Glutamatergic neuron (in vitro differentiated cells): ENCODE results near the gene ZMIZ1. TPM values are rescaled to one million over a fixed set of nuclear protein-coding genes. Genes with fewer than 3 reads are reported as not detected.

Source experiments
- DNase-seq: peaks from one replicate; pipeline ENCODE4 v3.0.0; 2022
- H3K27ac Mint-ChIP-seq: one replicate; pipeline ENCODE4 v1.8.0; 2020; ENCODE audit warnings: mild to moderate bottlenecking, mixed read lengths, inconsistent platforms; ENCODE audit not compliant: unreplicated experiment
- H3K27me3 Mint-ChIP-seq: one replicate; pipeline ENCODE4 v1.8.0; 2020; ENCODE audit warnings: mild to moderate bottlenecking, moderate library complexity, mixed read lengths, inconsistent platforms; ENCODE audit not compliant: unreplicated experiment
- H3K36me3 Mint-ChIP-seq: one replicate; pipeline ENCODE4 v1.8.0; 2020; ENCODE audit warnings: mild to moderate bottlenecking, mixed read lengths, inconsistent platforms; ENCODE audit not compliant: unreplicated experiment
- H3K4me1 Mint-ChIP-seq: one replicate; pipeline ENCODE4 v1.8.0; 2020; ENCODE audit warnings: mild to moderate bottlenecking, low read depth, mixed read lengths, inconsistent platforms; ENCODE audit not compliant: unreplicated experiment
- H3K4me3 Mint-ChIP-seq: one replicate; pipeline ENCODE4 v1.8.0; 2020; ENCODE audit warnings: mild to moderate bottlenecking, mixed read lengths, inconsistent platforms; ENCODE audit not compliant: unreplicated experiment
- H3K9me3 Mint-ChIP-seq: one replicate; pipeline ENCODE4 v1.8.0; 2020; ENCODE audit warnings: mild to moderate bottlenecking, moderate library complexity, mixed read lengths, inconsistent platforms; ENCODE audit not compliant: unreplicated experiment
- total RNA-seq: library from RNA; stranded (reverse); fragmentation: NEBNext Ultra II Directional; extraction: Animal tissue kit (Norgen Biotek cat#: 25700); gene quantifications from one replicate; pipeline ENCODE4 v1.2.1, GENCODE V29; 2021; ENCODE audit not compliant: unreplicated experiment
- TF ChIP-seq, protein P1 (sequence below): fragments of 200-600 bp; sonication (generic); IDR thresholded peaks from one replicate; pipeline ENCODE4 v1.5.0; 2021; ENCODE audit not compliant: partially characterized antibody, unreplicated experiment

ZMIZ1 gene
- total RNA-seq, 1 donor from 2014 or later = 230 TPM

DNA sequence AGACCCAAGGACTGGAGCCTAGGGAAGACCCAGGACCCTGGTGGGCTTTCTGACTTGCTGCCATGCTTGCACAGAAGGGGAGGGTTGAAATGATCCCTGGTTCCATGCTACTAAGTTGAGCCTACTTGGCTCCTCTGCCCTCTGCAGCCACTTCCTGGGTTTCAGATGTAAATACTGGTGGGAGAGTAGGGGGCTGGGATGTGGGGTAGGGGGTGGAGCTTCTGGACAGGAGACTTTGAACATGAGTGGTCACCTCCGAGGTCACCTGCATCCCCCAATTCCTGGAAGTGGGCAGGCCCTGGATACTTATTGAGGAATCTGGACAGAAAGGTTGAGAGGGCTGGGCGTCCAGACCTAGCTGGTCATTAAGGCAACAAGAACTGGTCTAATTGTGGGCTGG is 2.9 kb upstream of the ZMIZ1 start:
- DNase-seq = no peak
- no peak overlapping the region for H3K4me3 Mint-ChIP-seq
- no peaks in the 10 kb centered on the region for H3K36me3 Mint-ChIP-seq

DNA sequence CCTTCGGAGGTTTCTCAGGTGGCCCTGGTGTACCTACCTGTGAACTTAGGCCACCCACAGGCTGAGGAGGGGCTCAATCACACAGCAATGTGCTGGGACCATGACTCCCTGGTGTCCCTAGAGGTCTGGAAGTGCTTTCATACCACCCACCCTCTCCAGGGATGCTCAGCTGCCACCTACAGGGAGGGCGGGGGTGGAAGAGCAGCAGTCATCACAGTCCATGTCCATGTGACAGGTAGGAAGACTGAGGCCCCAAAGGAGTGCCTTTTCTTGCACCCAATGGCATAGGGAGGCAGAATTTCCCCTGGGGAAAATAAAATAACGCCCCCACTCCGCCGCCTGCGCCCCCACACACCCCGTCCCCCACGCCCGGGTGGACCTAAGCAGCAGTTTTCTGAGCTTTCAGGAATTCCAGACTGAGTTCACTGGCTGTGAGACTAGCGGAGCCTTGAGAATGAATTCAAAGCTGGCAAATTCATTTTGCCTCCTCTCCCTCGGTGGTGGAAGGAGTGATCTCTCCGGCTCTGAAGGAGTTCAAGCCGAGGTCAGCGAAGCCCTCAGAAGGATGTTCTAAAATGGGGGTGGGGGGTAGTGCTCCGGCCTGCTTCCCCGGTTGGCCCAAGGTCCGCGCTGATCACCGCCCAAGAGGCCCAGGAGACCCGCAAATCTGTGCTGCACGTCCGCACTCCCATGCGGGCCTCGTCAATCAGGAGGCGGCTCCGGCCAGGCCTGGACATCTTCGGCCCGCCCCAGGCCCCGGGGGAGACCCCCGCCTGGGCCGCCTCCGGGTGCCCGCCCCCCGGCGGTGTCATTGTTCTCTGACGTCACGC is 2.1 kb upstream of the ZMIZ1 start:
- peaks cover 12% of the 10 kb centered on the region for H3K27me3 Mint-ChIP-seq
- no peaks in the 10 kb centered on the region for H3K36me3 Mint-ChIP-seq
- TF ChIP-seq, protein P1, sequence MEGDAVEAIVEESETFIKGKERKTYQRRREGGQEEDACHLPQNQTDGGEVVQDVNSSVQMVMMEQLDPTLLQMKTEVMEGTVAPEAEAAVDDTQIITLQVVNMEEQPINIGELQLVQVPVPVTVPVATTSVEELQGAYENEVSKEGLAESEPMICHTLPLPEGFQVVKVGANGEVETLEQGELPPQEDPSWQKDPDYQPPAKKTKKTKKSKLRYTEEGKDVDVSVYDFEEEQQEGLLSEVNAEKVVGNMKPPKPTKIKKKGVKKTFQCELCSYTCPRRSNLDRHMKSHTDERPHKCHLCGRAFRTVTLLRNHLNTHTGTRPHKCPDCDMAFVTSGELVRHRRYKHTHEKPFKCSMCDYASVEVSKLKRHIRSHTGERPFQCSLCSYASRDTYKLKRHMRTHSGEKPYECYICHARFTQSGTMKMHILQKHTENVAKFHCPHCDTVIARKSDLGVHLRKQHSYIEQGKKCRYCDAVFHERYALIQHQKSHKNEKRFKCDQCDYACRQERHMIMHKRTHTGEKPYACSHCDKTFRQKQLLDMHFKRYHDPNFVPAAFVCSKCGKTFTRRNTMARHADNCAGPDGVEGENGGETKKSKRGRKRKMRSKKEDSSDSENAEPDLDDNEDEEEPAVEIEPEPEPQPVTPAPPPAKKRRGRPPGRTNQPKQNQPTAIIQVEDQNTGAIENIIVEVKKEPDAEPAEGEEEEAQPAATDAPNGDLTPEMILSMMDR = no peak
- H3K4me3 Mint-ChIP-seq = peak overlapping the region; percentile 81
- DNase-seq = no peak
- H3K4me1 Mint-ChIP-seq = peaks cover 6% of the 10 kb centered on the region
- peaks cover 7% of the 10 kb centered on the region for H3K9me3 Mint-ChIP-seq
- peak overlapping the region; percentile 86 for H3K27ac Mint-ChIP-seq

More for the DNA sequence above, 2.9 kb upstream of the ZMIZ1 start:
- Mint-ChIP-seq H3K9me3 (peaks cover 7% of the 10 kb centered on the region), H3K27me3 (peaks cover 9% of the 10 kb centered on the region), H3K4me1 (peaks cover 7% of the 10 kb centered on the region), H3K27ac (no peak overlapping the region)
- TF ChIP-seq, protein P1 = no peak

DNA sequence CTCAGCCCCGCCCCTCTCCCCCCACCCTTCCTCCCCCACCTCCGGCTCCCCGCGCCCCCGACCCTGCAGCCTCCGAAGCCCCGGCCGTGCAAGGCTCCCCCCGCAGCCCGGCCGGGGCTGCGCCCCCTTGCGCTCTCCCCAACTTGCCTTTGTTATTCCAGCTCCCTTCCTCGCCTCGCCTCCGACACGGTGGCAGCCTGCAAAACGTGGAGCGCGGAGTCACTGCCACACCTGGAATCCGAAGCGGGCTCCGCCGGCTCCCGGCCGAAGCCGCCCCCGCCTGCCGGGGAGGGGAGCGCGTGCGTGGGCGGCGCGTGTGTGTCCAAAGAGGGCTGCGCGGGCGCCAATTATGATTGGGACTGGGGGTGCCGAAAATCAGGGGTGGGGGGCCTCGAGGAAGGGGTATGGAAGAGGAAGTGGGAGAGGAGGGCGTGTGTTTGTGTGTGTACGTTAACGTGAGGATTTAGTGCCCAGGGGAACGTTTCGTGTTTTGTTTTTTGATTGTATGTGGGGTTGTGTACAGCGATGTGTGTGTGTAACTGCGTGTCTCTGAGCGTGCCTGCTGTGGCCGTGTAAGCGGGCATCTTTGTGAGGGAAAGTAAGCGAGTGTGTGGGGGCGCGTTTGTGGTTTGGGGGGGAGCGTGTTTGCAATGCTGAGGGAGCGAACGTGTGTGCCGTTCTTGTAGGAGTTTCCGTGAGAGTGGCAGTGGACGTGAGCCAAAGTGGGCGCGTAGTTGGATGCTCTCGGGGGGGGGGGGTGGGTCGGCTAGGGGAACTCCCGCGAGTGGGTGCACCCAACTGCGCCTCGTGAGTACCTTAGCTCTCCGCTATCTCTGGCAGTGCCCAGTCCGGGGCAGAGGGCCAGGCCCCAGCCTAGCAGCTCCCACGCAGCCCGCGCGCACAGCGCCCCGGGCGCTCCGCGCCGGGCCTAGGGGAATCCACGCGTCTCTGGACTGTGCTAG is 1.2 kb upstream of the ZMIZ1 start:
- Mint-ChIP-seq H3K4me3 (peak overlapping the region; percentile 86), H3K27me3 (peaks cover 19% of the 10 kb centered on the region), H3K36me3 (no peaks in the 10 kb centered on the region), H3K27ac (peak overlapping the region; percentile 75), H3K4me1 (peaks cover 11% of the 10 kb centered on the region), H3K9me3 (peaks cover 10% of the 10 kb centered on the region)
- TF ChIP-seq, protein P1 = peak; percentile 23
- DNase-seq = peak; percentile 97

DNA sequence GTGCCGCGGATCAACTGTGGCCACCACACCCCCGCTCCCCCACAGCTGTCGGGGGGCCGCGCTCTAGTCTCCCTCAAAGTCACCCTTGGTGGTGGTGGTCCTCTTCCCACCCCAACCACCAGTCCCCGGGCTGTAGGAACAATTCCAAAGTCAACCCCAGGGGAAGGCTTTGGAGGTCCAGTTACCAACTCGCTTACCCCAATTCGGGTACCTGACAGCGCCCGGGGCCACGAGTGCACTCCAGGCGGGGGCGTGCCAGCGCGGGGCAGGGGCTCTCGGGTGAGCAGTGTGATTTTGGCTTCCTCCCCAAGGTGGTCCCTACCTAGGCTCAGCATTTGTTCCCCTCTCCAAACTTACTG is 584 bp upstream of the ZMIZ1 start:
- no peak for DNase-seq
- Mint-ChIP-seq H3K27ac (no peak overlapping the region), H3K36me3 (no peaks in the 10 kb centered on the region), H3K4me3 (peak overlapping the region; percentile 97), H3K4me1 (peaks cover 17% of the 10 kb centered on the region), H3K9me3 (peaks cover 10% of the 10 kb centered on the region), H3K27me3 (peaks cover 24% of the 10 kb centered on the region)
- TF ChIP-seq, protein P1 = no peak
